H1 (cell line): ENCODE measurements around the gene CASKIN2. TPM values are rescaled to one million over a fixed set of nuclear protein-coding genes. Genes with fewer than 3 reads are reported as not detected.
"Not testable (repeated sequence)": the region's sequence is repeated elsewhere in the genome, so short reads cannot be mapped to it uniquely, and the experiment has no call there.

ENCODE experiments used
- CTCF ChIA-PET: fragments of 300-600 bp; sonication (Branson Sonifier 250); formaldehyde crosslinking; loops from one replicate; lab custom pipeline; 2021; ENCODE audit not compliant: partially characterized antibody; lab: Charles Lee
- POLR2A ChIA-PET: fragments of 300-600 bp; sonication (Branson Sonifier 250); formaldehyde crosslinking; loops from one replicate; lab custom pipeline; 2021; ENCODE audit warnings: inconsistent platforms; ENCODE audit not compliant: partially characterized antibody; lab: Charles Lee
- DNase-seq, 2 experiments: peaks; one replicate each; pipeline versions ENCODE4 v3.0.0 to v3.0.0-alpha.2; 2010 to 2022; ENCODE audit warnings: low spot score in 2 of 2, low read depth in 1 of 2, mixed read lengths in 1 of 2
- FAIRE-seq: peaks from 2 replicates; lab custom pipeline; 2011; peaks lifted over from hg19 to GRCh38; lab: Jason Lieb, UNC
- H2AFZ ChIP-seq: 2 replicates; pipeline ENCODE4 v1.8.1; 2012; ENCODE audit warnings: low read length, inconsistent platforms
- H2AK5ac ChIP-seq: 2 replicates; pipeline ENCODE4 v1.6.1; 2013; ENCODE audit warnings: low read depth, low read length
- H2BK120ac ChIP-seq: replicated peaks from 2 replicates; pipeline ENCODE3; 2013; ENCODE audit warnings: low read depth, low read length, inconsistent platforms
- H2BK12ac ChIP-seq: 2 replicates; pipeline ENCODE4 v1.6.1; 2013; ENCODE audit warnings: low read depth, low read length
- H2BK15ac ChIP-seq: 2 replicates; pipeline ENCODE4 v1.6.1; 2013; ENCODE audit warnings: low read length
- H2BK20ac ChIP-seq: 2 replicates; pipeline ENCODE4 v1.6.1; 2013; ENCODE audit warnings: low read length
- H2BK5ac ChIP-seq: 2 replicates; pipeline ENCODE4 v1.6.1; 2013; ENCODE audit warnings: low read depth, low read length
- H3K14ac ChIP-seq: 2 replicates; pipeline ENCODE4 v1.6.1; 2013; ENCODE audit warnings: inconsistent platforms; ENCODE audit not compliant: insufficient read length
- H3K18ac ChIP-seq: 2 replicates; pipeline ENCODE4 v1.6.1; 2013; ENCODE audit warnings: low read length; ENCODE audit errors: extremely low read depth
- H3K23ac ChIP-seq: 2 replicates; pipeline ENCODE4 v1.6.1; 2013; ENCODE audit warnings: inconsistent platforms; ENCODE audit not compliant: insufficient read length
- H3K23me2 ChIP-seq: 2 replicates; pipeline ENCODE4 v1.6.1; 2013; ENCODE audit warnings: low read depth, low read length
- H3K27ac ChIP-seq: 2 replicates; pipeline ENCODE4 v1.6.1; 2011; ENCODE audit warnings: low read depth, low read length, inconsistent platforms
- H3K27me3 ChIP-seq, 4 experiments: replicated peaks in 1 of 4; 1 replicate in 1 of 4; 2 replicates in 3 of 4; pipeline versions ENCODE4 v1.6.1 to v1.8.1; 2011 to 2013; ENCODE audit warnings: low read length in 3 of 4, mild to moderate bottlenecking in 3 of 4, inconsistent platforms in 2 of 4, mixed read lengths in 2 of 4, moderate library complexity in 1 of 4; ENCODE audit not compliant: control insufficient read depth in 3 of 4, insufficient read depth in 3 of 4; ENCODE audit errors: extremely low read depth in 1 of 4
- H3K36me3 ChIP-seq, 4 experiments: 2 replicates each; pipeline versions ENCODE4 v1.6.1 to v1.8.1; 2011 to 2013; ENCODE audit warnings: mild to moderate bottlenecking in 4 of 4, low read length in 3 of 4, moderate library complexity in 2 of 4, control low read depth in 1 of 4, inconsistent platforms in 1 of 4; ENCODE audit not compliant: insufficient read depth in 4 of 4, control insufficient read depth in 2 of 4
- H3K4ac ChIP-seq: replicated peaks from 2 replicates; pipeline ENCODE3; 2013; ENCODE audit warnings: low read length, low read depth, mixed read lengths, inconsistent platforms; ENCODE audit not compliant: insufficient read length
- H3K4me1 ChIP-seq, 4 experiments: replicated peaks in 1 of 4; 1 replicate in 1 of 4; 2 replicates in 3 of 4; pipeline versions ENCODE4 v1.6.1 to v1.8.1; 2011 to 2013; ENCODE audit warnings: low read length in 3 of 4, inconsistent platforms in 2 of 4, mixed read lengths in 1 of 4; ENCODE audit not compliant: insufficient read depth in 4 of 4, control insufficient read depth in 3 of 4
- H3K4me2 ChIP-seq, 2 experiments: 2 replicates each; pipeline versions ENCODE4 v1.6.1 to v1.8.1; 2011 to 2013; ENCODE audit warnings: low read depth in 2 of 2, low read length in 2 of 2, control low read depth in 1 of 2, inconsistent platforms in 1 of 2, mild to moderate bottlenecking in 1 of 2; ENCODE audit not compliant: insufficient read depth in 1 of 2
- H3K4me3 ChIP-seq, 4 experiments: fragments of 200-600, 300-600 bp in 1 of 4; sonication (generic), shearing (Covaris generic), sonication (Bioruptor Twin) in 1 of 4; 2 replicates each; pipeline versions ENCODE4 v1.5.1 to v1.8.1; 2011 to 2016; ENCODE audit warnings: low read length in 4 of 4, low read depth in 3 of 4, control low read depth in 2 of 4, inconsistent platforms in 2 of 4, mild to moderate bottlenecking in 2 of 4, mixed read lengths in 1 of 4, moderate library complexity in 1 of 4; ENCODE audit not compliant: insufficient read depth in 2 of 4; ENCODE audit errors: extremely low read depth in 1 of 4
- H3K56ac ChIP-seq: replicated peaks from 2 replicates; pipeline ENCODE3; 2013; ENCODE audit warnings: low read depth, mild to moderate bottlenecking, mixed read lengths, low read length, inconsistent platforms; ENCODE audit not compliant: insufficient read length
- H3K79me1 ChIP-seq: 2 replicates; pipeline ENCODE4 v1.6.1; 2013; ENCODE audit warnings: low read depth, low read length, control low read depth
- H3K79me2 ChIP-seq, 2 experiments: 2 replicates each; pipeline versions ENCODE4 v1.6.1 to v1.8.1; 2012 to 2013; ENCODE audit warnings: low read length in 2 of 2, mild to moderate bottlenecking in 2 of 2, inconsistent platforms in 1 of 2; ENCODE audit not compliant: insufficient read depth in 2 of 2, control insufficient read depth in 1 of 2
- H3K9ac ChIP-seq, 4 experiments: replicated peaks in 1 of 4; 1 replicate in 1 of 4; 2 replicates in 3 of 4; pipeline versions ENCODE4 v1.6.1 to v1.8.1; 2011 to 2013; ENCODE audit warnings: low read depth in 3 of 4, low read length in 3 of 4, control low read depth in 2 of 4, mild to moderate bottlenecking in 2 of 4, moderate library complexity in 2 of 4, inconsistent platforms in 1 of 4; ENCODE audit errors: extremely low read depth in 1 of 4
- H3K9me3 ChIP-seq, 2 experiments: 2 replicates each; pipeline versions ENCODE4 v1.6.1 to v1.8.1; 2012 to 2013; ENCODE audit warnings: mild to moderate bottlenecking in 2 of 2, moderate library complexity in 2 of 2, control low read depth in 1 of 2, inconsistent platforms in 1 of 2, low read depth in 1 of 2, low read length in 1 of 2, mixed read lengths in 1 of 2; ENCODE audit not compliant: insufficient read depth in 2 of 2
- H4K20me1 ChIP-seq, 2 experiments: replicated peaks in 1 of 2; 2 replicates each; pipeline versions ENCODE3 to v1.8.1; 2011 to 2013; ENCODE audit warnings: inconsistent platforms in 2 of 2, low read length in 2 of 2, mild to moderate bottlenecking in 1 of 2; ENCODE audit not compliant: insufficient read depth in 2 of 2, control insufficient read depth in 1 of 2
- H4K5ac ChIP-seq: 2 replicates; pipeline ENCODE4 v1.6.1; 2013; ENCODE audit warnings: low read length, low read depth, mixed read lengths, inconsistent platforms; ENCODE audit not compliant: insufficient read length
- H4K8ac ChIP-seq: 2 replicates; pipeline ENCODE4 v1.8.0; 2013; ENCODE audit warnings: mild to moderate bottlenecking, moderate library complexity, low read length, inconsistent platforms; ENCODE audit not compliant: insufficient read depth; ENCODE audit errors: extremely low read depth
- H4K91ac ChIP-seq: replicated peaks from 2 replicates; pipeline ENCODE3; 2013; ENCODE audit warnings: low read length, mixed read lengths, inconsistent platforms; ENCODE audit not compliant: insufficient read length
- EP300 ChIP-seq, 2 experiments: IDR thresholded peaks; 1 replicate in 1 of 2; 2 replicates in 1 of 2; pipeline ENCODE4 v1.6.1; 2011 to 2012; ENCODE audit warnings: low read depth in 2 of 2, low read length in 2 of 2, mild to moderate bottlenecking in 2 of 2, borderline replicate concordance in 1 of 2, inconsistent platforms in 1 of 2, moderate library complexity in 1 of 2
- WGBS, 2 experiments: shearing (Covaris generic) in 1 of 2; methylation state at CpG; one replicate each; pipeline versions ENCODE4 v1.1.6 to v1.1.7; 2013 to 2015; ENCODE audit warnings: low lambda C conversion rate in 2 of 2, mixed read lengths in 2 of 2, inconsistent platforms in 1 of 2, low coverage in 1 of 2, missing lambda C conversion rate in 1 of 2; ENCODE audit not compliant: insufficient replicate concordance in 2 of 2, insufficient coverage in 1 of 2, insufficient read length in 1 of 2; ENCODE audit errors: extremely low coverage in 1 of 2, missing lambda C conversion rate in 1 of 2; 5-methylcytosine and 5-hydroxymethylcytosine counted together
- polyA plus RNA-seq, 7 experiments: library from polyadenylated mRNA; depleted of rRNA in 3 of 7; stranded (reverse) in 5 of 7; unstranded in 2 of 7; fragments of >200 nt in 5 of 7; fragments of 200-250 nt in 2 of 7; gene quantifications; 1 replicate in 5 of 7; 2 replicates in 1 of 7; 4 replicates in 1 of 7; pipeline versions ENCODE4 v1.2.1 to v1.2.3, GENCODE V29; 2011 to 2013; ENCODE audit warnings: missing spikeins in 2 of 7, mixed read lengths in 2 of 7
- total RNA-seq: library from RNA; stranded (reverse); fragmentation: NEBNext Ultra II Directional; extraction: Animal tissue kit (Norgen Biotek cat#: 25700); gene quantifications from 2 replicates; pipeline ENCODE4 v1.2.1, GENCODE V29; 2021

The CASKIN2 gene
- total and polyA plus RNA-seq, 2 of the 8 experiments (the other 6 are each of a cell fraction or from before 2014, with no cell fraction given): 6.7 to 32.3 TPM

- TF ChIP-seq EP300 (IDR thresholded peaks at IDR 0.05; ENCODE audit: borderline replicate concordance in 1 of 2, low read depth in 2 of 2, low read length in 2 of 2): no peak
Measured at GRCh38 chr17:75478508-75478907, 36.8 kb downstream of the CASKIN2 start (continued).

GRCh38 chr17:75477490-75477862 is 37.9 kb downstream of the CASKIN2 start:
- not testable (repeated sequence) for H4K5ac ChIP-seq, H4K20me1 ChIP-seq, H3K4ac ChIP-seq, H2AK5ac ChIP-seq, H2BK120ac ChIP-seq, H3K9me3 ChIP-seq, H2BK20ac ChIP-seq, H2AFZ ChIP-seq, FAIRE-seq, H2BK5ac ChIP-seq, H3K79me2 ChIP-seq, H3K9ac ChIP-seq, H3K18ac ChIP-seq, H3K79me1 ChIP-seq, DNase-seq, H3K23ac ChIP-seq, H3K14ac ChIP-seq, H3K4me1 ChIP-seq, H2BK12ac ChIP-seq, H3K36me3 ChIP-seq, H3K27ac ChIP-seq, H3K4me3 ChIP-seq, H3K23me2 ChIP-seq, H3K56ac ChIP-seq, H3K27me3 ChIP-seq, H3K4me2 ChIP-seq, H2BK15ac ChIP-seq, H4K91ac ChIP-seq, H4K8ac ChIP-seq
- WGBS, 2 experiments: 97% methylated on average over 11 of the region's 11 CpGs; no CpG with 5 or more reads in 1 of the 2 experiments
- CTCF ChIA-PET: interaction anchor here (0.8 to 1.3 kb wide), 5 partner anchors 9 to 188 kb away, joined by 3 to 5 read pairs (median 3); partner anchors contain the start of gene SLC25A19
- POLR2A ChIA-PET: interaction anchor here (1.2 kb wide), 1 partner anchor 23 kb away, joined by 3 read pairs; no protein-coding TSS in a partner anchor
